GM12878 (cell line): ENCODE results near the gene SNX8. TPM values are rescaled to one million over a fixed set of nuclear protein-coding genes. Genes with fewer than 3 reads are reported as not detected.
A peak's percentile ranks its signal among the peaks of the same experiment; 100 is the strongest.

Source experiments
- BHLHE40 ChIP-seq, 2 experiments: fragments of 450-650 bp in 1 of 2; IDR thresholded peaks; 2 replicates each; pipeline ENCODE4 v1.6.1; 2011 to 2017; ENCODE audit warnings: low read depth in 2 of 2, borderline replicate concordance in 1 of 2, improper control_type of control experiment in 1 of 2, low read length in 1 of 2, mild to moderate bottlenecking in 1 of 2
- CBFB ChIP-seq: IDR thresholded peaks from 2 replicates; pipeline ENCODE4 v1.6.1; 2016; ENCODE audit warnings: antibody characterized with exemption, low read depth
- CEBPB ChIP-seq, 2 experiments: fragments of 150-350 bp in 1 of 2; IDR thresholded peaks; 2 replicates each; pipeline ENCODE4 v1.6.1; 2012 to 2014; ENCODE audit warnings: low read depth in 2 of 2, low read length in 2 of 2, borderline replicate concordance in 1 of 2, inconsistent platforms in 1 of 2
- CHD1 ChIP-seq: IDR thresholded peaks from 2 replicates; pipeline ENCODE4 v1.6.1; 2012; ENCODE audit warnings: low read depth, low read length, improper control_type of control experiment
- EP300 ChIP-seq, 2 experiments: fragments of 150-350 bp in 1 of 2; IDR thresholded peaks; 2 replicates each; pipeline ENCODE4 v1.6.1; 2011 to 2012; ENCODE audit warnings: low read depth in 2 of 2, low read length in 2 of 2, borderline replicate concordance in 1 of 2, improper control_type of control experiment in 1 of 2, inconsistent platforms in 1 of 2; ENCODE audit not compliant: control insufficient read depth in 1 of 2
- FOXM1 ChIP-seq: IDR thresholded peaks from 2 replicates; pipeline ENCODE4 v1.6.1; 2012; ENCODE audit warnings: low read depth, mild to moderate bottlenecking, inconsistent platforms, low read length, moderate library complexity
- GATAD2B ChIP-seq: fragments of 450-650 bp; conservative IDR thresholded peaks from 2 replicates; pipeline ENCODE4 v1.6.1; 2017; ENCODE audit warnings: low read depth, mild to moderate bottlenecking, moderate library complexity
- IKZF1 ChIP-seq: fragments of 450-650 bp; conservative IDR thresholded peaks from 2 replicates; pipeline ENCODE4 v1.6.1; 2017; ENCODE audit warnings: antibody characterized with exemption, mild to moderate bottlenecking
- NFIC ChIP-seq: IDR thresholded peaks from 2 replicates; pipeline ENCODE4 v1.6.1; 2012; ENCODE audit warnings: low read depth, mild to moderate bottlenecking, inconsistent platforms, low read length, moderate library complexity
- NRF1 ChIP-seq: conservative IDR thresholded peaks from 2 replicates; pipeline ENCODE4 v1.6.1; 2011; ENCODE audit warnings: mild to moderate bottlenecking, low read depth, low read length, improper control_type of control experiment
- POU2F2 ChIP-seq: IDR thresholded peaks from 3 replicates; pipeline ENCODE4 v1.6.1; 2011; ENCODE audit warnings: low read depth, mild to moderate bottlenecking, low read length, borderline replicate concordance
- SMARCA5 ChIP-seq: fragments of 450-650 bp; IDR thresholded peaks from 2 replicates; pipeline ENCODE4 v1.6.1; 2017; ENCODE audit warnings: mild to moderate bottlenecking
- SREBF1 ChIP-seq: IDR thresholded peaks from 2 replicates; pipeline ENCODE4 v1.6.1; 2012; ENCODE audit warnings: mild to moderate bottlenecking, low read length
- STAT1 ChIP-seq: fragments of 450-650 bp; conservative IDR thresholded peaks from 2 replicates; pipeline ENCODE4 v1.6.1; 2014; ENCODE audit warnings: antibody characterized with exemption, mild to moderate bottlenecking
- STAT3 ChIP-seq: IDR thresholded peaks from 2 replicates; pipeline ENCODE4 v1.6.1; 2011; ENCODE audit warnings: low read depth, low read length, improper control_type of control experiment
- SUPT20H ChIP-seq: IDR thresholded peaks from 2 replicates; pipeline ENCODE4 v1.6.1; 2011; ENCODE audit warnings: low read depth, mild to moderate bottlenecking, low read length, moderate library complexity, borderline replicate concordance; ENCODE audit not compliant: control insufficient read depth
- YBX1 ChIP-seq: fragments of 450-650 bp; IDR thresholded peaks from 2 replicates; pipeline ENCODE4 v1.6.1; 2016; ENCODE audit warnings: antibody characterized with exemption
- ZBTB33 ChIP-seq: fragments of 450-650 bp; IDR thresholded peaks from 2 replicates; pipeline ENCODE4 v1.6.1; 2017; ENCODE audit warnings: mild to moderate bottlenecking
- ZNF217 ChIP-seq: fragments of 450-650 bp; IDR thresholded peaks from 2 replicates; pipeline ENCODE4 v1.6.1; 2017; ENCODE audit warnings: antibody characterized with exemption, mild to moderate bottlenecking
- polyA plus RNA-seq, 11 experiments: library from polyadenylated mRNA; depleted of rRNA in 4 of 11; unstranded in 6 of 11; stranded (reverse) in 5 of 11; fragments of >200 nt; fragmentation: Nextera tagmentation in 4 of 11; fragmentation: Illumina TruSeq in 1 of 11; extraction: Ambion mirVana in 4 of 11; extraction: Trizol in 1 of 11; gene quantifications; 1 replicate in 1 of 11; 2 replicates in 10 of 11; pipeline versions ENCODE4 v1.2.1 to v1.2.3, GENCODE V29; 2011 to 2016; ENCODE audit warnings: inconsistent platforms in 2 of 11, missing spikeins in 2 of 11, low read depth in 1 of 11
- total RNA-seq, 4 experiments: library from RNA; depleted of rRNA in 3 of 4; stranded (reverse); fragments of >200 nt in 3 of 4; fragmentation: Illumina TruSeq in 1 of 4; extraction: Trizol in 1 of 4; gene quantifications; 2 replicates each; pipeline versions ENCODE4 v1.2.1 to v1.2.3, GENCODE V29; 2013 to 2021
- TF ChIP-seq, protein P1 (sequence below): fragments of 450-650 bp; formaldehyde crosslinking; IDR thresholded peaks from 2 replicates; pipeline ENCODE4 v1.4.0; 2020; ENCODE audit warnings: mild to moderate bottlenecking, moderate library complexity

Gene SNX8
- total and polyA plus RNA-seq, 10 of the 15 experiments (the other 5 are each of a cell fraction or from before 2014, with no cell fraction given) = 6.4 to 210 (median 97.6) TPM

GRCh38 chr7:2314209-2314955 lies at the start of gene SNX8 (continued):
- TF ChIP-seq, protein P1, sequence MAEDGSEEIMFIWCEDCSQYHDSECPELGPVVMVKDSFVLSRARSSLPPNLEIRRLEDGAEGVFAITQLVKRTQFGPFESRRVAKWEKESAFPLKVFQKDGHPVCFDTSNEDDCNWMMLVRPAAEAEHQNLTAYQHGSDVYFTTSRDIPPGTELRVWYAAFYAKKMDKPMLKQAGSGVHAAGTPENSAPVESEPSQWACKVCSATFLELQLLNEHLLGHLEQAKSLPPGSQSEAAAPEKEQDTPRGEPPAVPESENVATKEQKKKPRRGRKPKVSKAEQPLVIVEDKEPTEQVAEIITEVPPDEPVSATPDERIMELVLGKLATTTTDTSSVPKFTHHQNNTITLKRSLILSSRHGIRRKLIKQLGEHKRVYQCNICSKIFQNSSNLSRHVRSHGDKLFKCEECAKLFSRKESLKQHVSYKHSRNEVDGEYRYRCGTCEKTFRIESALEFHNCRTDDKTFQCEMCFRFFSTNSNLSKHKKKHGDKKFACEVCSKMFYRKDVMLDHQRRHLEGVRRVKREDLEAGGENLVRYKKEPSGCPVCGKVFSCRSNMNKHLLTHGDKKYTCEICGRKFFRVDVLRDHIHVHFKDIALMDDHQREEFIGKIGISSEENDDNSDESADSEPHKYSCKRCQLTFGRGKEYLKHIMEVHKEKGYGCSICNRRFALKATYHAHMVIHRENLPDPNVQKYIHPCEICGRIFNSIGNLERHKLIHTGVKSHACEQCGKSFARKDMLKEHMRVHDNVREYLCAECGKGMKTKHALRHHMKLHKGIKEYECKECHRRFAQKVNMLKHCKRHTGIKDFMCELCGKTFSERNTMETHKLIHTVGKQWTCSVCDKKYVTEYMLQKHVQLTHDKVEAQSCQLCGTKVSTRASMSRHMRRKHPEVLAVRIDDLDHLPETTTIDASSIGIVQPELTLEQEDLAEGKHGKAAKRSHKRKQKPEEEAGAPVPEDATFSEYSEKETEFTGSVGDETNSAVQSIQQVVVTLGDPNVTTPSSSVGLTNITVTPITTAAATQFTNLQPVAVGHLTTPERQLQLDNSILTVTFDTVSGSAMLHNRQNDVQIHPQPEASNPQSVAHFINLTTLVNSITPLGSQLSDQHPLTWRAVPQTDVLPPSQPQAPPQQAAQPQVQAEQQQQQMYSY (CRISPR knock-in tag) = no peak
- TF ChIP-seq IKZF1 = peak; percentile 68; the same call in 1 of the 2 replicates
- no peak for TF ChIP-seq CBFB
- peak; percentile 54 for TF ChIP-seq NRF1
- no peak for TF ChIP-seq SREBF1
- TF ChIP-seq ZBTB33 = no peak
- no peak for TF ChIP-seq FOXM1
- TF ChIP-seq CEBPB (IDR thresholded peaks at IDR 0.05; ENCODE audit: borderline replicate concordance in 1 of 2, low read depth in 2 of 2, low read length in 2 of 2) = 0 out of 4 replicates have a peak, but pooled peaks of 1 of the 2 experiments have one; percentile 19
- TF ChIP-seq YBX1 = no peak
- TF ChIP-seq GATAD2B = peak; percentile 73
- TF ChIP-seq EP300 (IDR thresholded peaks at IDR 0.05; ENCODE audit: borderline replicate concordance in 1 of 2, control insufficient read depth in 1 of 2, low read depth in 2 of 2, low read length in 2 of 2) = 0 out of 4 replicates have a peak, but pooled peaks of 1 of the 2 experiments have one; percentile 15
- TF ChIP-seq STAT3 = no peak
- TF ChIP-seq SUPT20H = no peak
- no peak; the same call in 1 of the 2 replicates for TF ChIP-seq ZNF217
- no peak for TF ChIP-seq NFIC
- no peak for TF ChIP-seq CHD1
- TF ChIP-seq STAT1 = no peak
- TF ChIP-seq BHLHE40 (IDR thresholded peaks at IDR 0.05; ENCODE audit: borderline replicate concordance in 1 of 2, low read depth in 2 of 2, low read length in 1 of 2) = peak; percentile 86 to 96
- no peak for TF ChIP-seq SMARCA5
- 0 out of 3 replicates have a peak, but pooled peaks have one; percentile 38 for TF ChIP-seq POU2F2
